ENCODE data around the gene IL11.
A peak's percentile ranks its signal among the peaks of the same experiment; 100 is the strongest.

The IL11 gene

DNA sequence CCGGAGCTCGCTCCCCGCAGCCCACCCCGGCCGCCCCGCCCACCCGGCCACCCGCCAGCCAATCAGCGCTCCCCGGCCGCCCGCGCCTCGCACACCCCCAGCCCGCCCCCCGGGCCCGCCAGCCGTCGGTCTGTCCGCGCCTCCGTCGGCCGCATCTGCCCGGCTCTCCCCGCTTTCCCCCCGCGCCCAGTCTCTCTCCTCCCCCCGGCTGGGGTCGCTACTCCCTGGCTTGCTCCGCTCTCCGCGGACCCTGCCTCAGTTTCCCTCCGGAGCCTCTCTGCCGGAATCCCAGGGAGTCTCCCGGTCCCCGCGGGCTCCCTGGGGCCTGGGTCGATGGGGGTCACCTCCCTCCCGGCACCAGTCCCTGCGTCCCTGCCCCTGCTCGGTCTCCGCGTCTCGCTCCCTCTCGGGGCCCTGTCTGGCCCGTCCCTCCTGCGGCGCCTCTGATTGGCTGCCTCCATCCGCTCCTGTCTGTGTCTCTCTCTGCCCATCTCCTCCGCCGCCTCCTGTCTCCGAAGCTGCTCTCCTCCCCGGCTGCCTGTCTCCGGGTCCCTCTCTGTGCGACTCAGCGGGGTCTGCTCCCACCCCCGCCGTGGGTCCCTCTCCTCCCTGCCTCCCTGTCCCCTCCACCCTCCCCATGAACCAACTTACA is 484 bp downstream of the IL11 start:
- DNase-seq = peak; percentile 96

DNA sequence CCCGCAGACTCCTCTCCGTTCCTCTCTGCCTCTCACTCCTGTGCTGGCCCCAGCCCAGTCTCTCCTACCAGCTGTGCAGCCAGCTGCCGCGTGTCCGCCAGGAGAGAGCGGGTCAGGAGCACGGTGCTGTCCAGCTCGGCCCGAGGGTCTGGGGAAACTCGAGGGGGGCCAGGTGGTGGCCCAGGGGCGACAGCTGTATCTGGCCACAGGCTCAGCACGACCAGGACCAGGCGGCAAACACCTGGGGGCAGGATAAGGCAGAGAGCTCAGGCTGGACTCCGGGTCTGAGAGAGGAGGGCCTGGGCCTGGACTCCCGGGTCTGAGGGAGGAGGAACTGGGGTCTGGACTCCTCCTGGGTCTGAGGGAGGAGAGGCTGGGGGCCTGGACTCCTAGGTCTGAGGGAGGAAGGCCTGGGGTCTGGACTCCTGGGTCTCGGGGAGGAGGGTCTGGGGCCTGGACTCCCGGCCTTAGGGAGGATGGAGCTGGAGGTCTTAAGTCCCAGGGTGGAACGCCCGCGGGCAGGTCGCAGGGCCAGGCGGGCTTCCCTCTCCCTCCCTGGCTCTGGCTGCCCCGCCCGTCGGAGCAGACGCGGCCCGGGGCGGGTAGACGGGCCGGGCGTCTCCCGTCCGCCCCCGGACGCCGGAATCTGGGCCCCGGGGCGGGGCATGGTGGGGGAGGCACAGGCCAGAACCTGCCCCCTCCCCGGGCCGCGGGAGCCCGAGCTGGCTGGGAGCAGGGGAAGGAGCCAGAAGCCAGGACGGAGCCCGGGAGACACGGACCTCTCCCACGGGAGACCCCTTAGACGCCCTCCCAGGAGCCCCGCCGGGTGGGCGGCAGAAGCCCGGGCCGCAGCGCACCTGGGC is 1.3 kb downstream of the IL11 start:
- peak; percentile 63 for DNase-seq

GRCh38 chr19:55368106-55368505 is 2.2 kb downstream of the IL11 start:
- DNase-seq = no peak

- DNase-seq = no peak
These were observed 3.5 kb downstream of the IL11 start for GRCh38 chr19:55366790-55367189.

- no peak for DNase-seq
These were observed 4.3 kb downstream of the IL11 start for GRCh38 chr19:55365964-55366363.

DNA sequence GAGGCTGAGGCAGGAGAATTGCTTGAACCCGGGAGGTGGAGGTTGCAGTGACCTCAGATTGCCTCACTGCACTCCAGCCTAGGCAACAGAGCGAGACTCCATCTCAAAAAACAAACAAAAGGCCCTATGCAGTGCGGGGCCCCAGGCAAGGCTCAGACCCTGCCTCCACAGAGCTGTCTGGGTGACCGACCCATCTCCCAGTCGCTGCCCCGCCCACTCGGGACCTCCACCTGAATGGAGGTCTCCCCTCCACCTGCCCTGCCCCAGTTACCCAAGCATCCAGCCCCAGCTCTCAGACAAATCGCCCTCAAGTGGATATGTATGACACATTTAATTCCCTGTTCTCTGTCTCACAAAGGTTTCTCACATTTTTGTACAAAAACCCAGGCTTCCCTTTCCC is 5.0 kb downstream of the IL11 start:
- DNase-seq = no peak

DNA sequence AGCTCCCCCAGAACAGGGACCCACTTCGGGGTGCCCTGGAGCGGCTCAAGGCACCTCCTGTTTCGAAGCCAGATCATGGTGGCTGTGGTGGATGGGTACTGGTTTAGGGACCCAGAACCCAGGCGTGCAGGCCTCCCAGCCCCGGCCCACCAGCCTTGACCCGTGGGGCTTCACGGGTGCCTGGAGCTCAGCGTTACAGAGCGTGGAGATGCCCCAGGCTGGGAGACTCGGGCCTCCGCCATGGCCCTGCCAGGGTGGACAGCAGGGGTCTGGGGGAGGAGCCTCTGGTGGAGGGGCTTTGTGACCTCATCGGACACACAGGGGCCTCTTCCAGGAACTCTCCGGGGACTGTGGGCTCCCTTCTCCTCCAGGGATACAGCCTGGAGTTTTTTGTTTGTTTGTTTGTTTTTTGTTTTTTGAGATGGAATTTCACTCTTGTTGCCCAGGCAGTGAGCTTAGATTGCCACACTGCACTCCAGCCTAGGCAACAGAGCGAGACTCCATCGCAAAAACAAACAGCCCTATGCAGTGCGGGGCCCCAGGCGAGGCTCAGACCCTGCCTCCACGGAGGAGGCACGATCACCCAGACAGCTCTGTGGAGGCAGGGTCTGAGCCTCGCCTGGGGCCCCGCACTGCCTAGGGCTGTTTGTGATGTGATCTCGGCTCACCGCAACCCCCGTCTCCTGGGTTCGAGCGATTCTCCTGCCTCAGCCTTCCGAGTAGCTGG is 7.1 kb downstream of the IL11 start, which contains the start of gene GARIN5B:
Gene GARIN5B, minus strand, starts transcription at position 271 of the 727 bp plus-strand sequence. Its CDS starts 194 bp downstream, at position 77.
- DNase-seq = no peak

DNA sequence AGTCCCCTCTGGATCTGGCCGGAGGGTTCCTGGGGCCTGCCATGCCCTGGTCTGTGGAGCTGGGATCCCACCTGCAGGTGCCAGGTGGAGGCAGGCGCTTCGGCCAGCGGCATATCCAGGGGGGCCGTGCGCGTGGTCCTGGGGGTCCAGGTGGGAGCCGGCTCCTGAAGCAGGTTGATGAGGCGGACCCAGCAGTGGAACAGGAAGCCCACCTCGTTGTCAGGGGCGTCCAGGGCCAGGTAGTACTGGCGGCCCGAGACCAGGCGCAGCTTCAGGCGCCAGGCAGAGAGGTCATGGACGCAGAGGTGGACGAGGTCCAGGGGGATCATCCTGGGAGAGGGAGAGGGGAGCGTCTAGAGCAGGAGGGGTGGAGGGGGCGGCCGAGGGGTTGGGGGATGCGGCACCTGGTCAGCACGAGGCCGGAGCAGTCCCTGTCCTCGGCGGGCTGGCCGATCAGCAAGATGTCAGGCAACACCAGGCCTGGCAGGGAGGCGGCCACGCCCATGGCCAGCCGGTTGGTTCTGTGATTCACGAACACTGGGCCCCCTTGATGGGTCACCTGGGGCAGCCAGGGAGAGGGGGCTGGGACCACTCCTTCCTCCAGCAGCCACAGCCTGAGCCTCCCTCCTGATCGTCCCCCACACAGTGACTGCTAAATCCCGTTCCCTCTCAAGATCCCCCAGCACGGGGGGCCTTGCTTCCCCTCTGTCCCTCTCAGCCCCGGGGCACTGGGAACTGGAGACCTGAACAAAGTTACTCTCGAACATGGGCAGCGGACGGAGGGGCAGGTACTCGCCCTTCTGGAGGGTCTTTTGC is 7.9 kb downstream of the IL11 start:
- DNase-seq = no peak

GRCh38 chr19:55360902-55361301 is 9.4 kb downstream of the IL11 start:
- DNase-seq = no peak

GRCh38 chr19:55358943-55359908 is 11.0 kb downstream of the IL11 start:
- no peak for DNase-seq

DNA sequence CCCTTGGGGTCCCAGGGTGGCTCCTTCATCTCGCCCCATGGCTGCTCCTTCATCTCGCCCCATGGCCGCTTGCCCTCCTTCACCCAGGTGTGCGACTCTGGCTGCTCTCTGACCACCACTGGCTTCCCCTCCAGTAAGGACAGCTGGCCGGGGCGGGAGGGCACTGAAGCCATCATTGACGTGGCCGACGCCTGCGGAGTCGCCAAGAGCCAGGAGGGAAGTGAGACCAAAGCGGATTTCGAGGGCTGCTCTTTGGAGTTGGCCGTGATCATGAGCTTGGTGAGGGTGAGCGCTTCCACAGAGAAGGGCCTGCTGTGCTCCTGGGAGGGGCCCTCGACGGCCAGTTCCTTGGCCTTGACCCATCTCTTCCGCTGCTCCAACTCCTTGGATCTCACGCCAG is 11.8 kb downstream of the IL11 start:
- no peak for DNase-seq

DNA sequence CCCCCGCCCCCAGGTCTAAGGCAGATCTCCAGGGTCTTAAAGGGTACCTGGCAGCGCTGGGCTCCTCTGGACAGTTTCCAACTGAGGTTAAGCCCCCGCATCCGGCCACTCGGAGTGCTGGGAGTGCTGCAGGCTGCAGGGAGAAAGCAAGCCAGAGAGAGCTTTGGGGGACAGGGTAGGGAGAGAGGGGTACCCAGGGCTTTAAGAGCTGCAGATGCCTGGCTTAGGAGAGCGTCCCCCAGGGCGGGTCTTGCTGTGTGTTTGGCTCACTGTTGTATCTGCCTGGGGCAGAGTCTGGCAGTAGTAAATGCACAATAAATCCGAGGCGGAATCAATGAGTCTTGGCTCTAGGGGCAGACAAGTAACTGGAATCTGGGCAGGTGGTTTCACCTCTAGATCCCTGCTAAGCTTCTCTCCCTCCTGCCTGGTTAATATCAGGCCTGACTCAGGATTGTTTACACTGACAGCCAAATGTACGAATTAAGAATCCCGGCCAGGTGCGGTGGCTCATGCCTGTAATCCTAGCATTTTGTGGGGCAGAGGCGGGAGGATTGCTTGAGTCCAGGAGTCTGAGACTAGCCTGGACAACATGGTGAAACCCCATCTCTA is 14.9 kb downstream of the IL11 start:
- no peak for DNase-seq

GRCh38 chr19:55354698-55355212 is 15.5 kb downstream of the IL11 start, which contains the start of gene COX6B2:
Gene COX6B2, minus strand, starts transcription at chr19:55354719. Its CDS starts 198 bp downstream, at chr19:55354521.
- no peak for DNase-seq

DNA sequence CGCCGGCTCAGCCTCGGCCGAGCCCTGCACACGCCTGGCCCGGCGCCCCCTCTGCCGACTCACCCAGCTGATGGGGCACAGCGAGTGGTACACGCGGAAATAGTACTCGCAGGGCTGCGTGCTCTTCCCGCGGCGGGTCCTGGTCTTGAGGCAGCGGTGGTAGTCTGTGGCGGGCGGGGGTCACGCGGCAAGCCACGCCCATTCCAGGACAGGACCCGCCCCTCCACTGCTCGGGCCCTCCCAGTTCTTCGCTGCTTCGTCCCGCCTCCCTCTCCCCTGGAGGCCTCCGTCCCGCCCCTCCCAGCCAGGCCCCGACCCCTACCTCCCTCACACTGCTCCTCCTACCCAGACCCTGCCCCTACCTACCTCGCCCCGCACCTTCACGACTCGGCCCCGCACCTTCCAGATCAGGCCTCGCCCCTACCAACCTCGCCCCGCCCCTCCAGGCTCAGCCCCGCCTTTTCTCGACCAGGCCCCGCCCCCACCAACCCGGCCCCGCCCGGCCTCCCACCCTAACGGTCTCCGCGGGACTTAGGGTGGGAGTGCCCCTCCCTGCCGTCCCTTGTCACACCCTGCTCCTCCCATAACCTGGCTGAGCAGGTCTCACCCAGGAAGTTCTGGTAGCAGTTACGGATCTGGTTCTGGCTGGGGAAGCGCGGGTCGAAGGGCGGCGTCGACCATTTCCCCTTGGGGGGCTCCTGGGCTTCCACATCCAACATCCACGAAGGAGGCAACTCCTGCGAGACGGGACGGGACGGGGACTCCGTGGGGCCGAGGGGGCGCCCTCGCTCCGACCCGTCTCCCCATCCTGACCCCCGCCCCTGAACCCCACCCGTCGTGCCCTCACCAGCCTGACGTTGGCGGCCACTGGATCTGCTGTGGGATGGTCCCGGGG is 16.2 kb downstream of the IL11 start:
- DNase-seq = peak; percentile 84

DNA sequence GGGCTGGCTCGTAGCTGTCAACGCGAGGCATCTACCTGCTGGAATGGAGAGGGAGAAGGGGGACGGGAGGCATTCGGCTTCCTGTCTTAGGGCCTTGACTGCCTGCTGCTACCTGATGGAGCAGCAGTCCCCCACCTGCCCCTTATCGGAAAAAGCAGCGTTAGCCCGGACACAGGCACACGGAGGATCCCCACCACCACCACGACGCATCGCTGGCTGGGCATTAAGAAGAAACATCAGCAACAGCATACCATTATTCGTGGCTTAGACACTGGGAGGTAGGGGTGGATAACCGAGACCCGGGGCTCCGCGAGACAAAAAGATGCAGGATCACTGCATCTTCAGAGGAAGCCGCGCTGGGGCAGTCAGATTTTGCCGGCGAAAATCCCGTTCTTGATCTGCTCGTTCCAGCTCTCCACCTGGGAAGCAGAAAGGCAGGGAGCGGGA is 16.9 kb downstream of the IL11 start:
- no peak for DNase-seq

DNA sequence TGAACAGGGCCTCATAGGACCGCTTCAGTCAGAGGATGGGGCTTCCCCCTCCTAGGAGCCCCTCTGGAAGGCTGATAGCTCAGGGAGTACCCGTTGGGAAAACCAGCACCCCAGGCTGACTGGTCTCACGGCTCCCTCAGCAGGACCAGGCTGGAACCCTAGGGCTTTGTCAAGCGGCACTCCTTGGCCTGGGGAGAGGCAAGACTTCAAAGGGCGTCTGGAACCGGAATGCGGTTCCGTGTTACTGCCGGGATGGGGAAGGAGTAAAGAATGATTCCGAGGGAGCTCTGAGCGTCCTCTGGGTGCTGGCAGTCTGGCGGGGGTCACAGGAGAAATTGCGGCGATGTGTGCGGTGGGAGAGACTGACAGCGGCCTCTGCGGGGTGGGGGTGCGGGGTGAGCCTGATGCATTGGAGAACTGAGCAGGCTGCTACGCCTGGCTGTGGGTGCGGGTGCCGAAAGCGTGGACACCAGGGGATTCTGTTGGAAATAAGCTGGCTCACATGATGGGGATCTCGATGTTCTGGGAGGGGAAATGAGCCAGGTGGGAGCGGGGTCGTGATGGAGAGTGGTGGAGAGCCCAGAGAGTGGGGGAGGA is 17.6 kb downstream of the IL11 start:
- no peak for DNase-seq

DNA sequence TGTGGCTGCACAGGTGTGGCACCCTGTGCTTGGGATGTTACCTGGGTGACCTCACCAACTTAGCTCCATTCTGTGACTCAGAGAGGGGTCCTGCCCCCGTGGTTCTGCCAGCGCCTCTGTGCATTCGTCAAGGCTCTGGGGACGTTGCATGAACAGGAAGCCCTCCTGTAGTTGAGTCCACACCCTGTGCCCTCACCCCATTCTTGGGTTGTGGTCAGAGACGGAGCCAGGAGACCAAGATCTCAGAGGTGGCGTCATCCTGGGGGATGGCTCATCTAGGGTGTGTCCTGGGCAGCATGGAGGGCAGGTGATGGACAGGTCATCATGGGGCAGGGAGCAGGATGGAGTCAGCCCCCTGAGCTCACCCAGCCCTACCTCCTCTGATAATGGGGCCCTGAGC is 18.2 kb downstream of the IL11 start:
- no peak for DNase-seq

- DNase-seq = no peak
These were observed 19.5 kb downstream of the IL11 start for GRCh38 chr19:55350620-55351315.
